Lung (tissue), 12 donors: ENCODE measurements around the gene ARPC1B. TPM values are rescaled to one million over a fixed set of nuclear protein-coding genes. Genes with fewer than 3 reads are reported as not detected.

Experiments
- ATAC-seq: fragments of 200-7000 bp; cut with Tn5 transposase; one replicate; pipeline ENCODE4 v1.9.1; 2020; ENCODE audit warnings: moderate number of reproducible peaks; ENCODE audit not compliant: insufficient read depth, low FRiP score
- DNase-seq, 3 donors: peaks; one replicate each; pipeline ENCODE4 v3.0.0-alpha.2; 2013 to 2017
- H3K27ac ChIP-seq, 2 donors: one replicate each; pipeline ENCODE4 v1.5.1; 2013; ENCODE audit warnings: mild to moderate bottlenecking in 2 of 2, moderate library complexity in 2 of 2, control low read depth in 1 of 2, inconsistent platforms in 1 of 2, low read depth in 1 of 2, low read length in 1 of 2
- H3K27me3 ChIP-seq, 3 donors: one replicate each; pipeline ENCODE4 v1.5.1; 2013; ENCODE audit warnings: low read length in 2 of 3; ENCODE audit not compliant: control insufficient read depth in 3 of 3, insufficient read depth in 3 of 3
- H3K36me3 ChIP-seq, 4 donors: one replicate each; pipeline ENCODE4 v1.5.1; 2013; ENCODE audit warnings: low read length in 4 of 4, mild to moderate bottlenecking in 1 of 4, moderate library complexity in 1 of 4; ENCODE audit not compliant: control insufficient read depth in 4 of 4, insufficient read depth in 4 of 4
- H3K4me1 ChIP-seq, 5 donors: one replicate each; pipeline ENCODE4 v1.5.1; 2013; ENCODE audit warnings: low read length in 5 of 5, mild to moderate bottlenecking in 2 of 5, moderate library complexity in 1 of 5; ENCODE audit not compliant: control insufficient read depth in 5 of 5, insufficient read depth in 5 of 5
- H3K4me3 ChIP-seq: one replicate; pipeline ENCODE4 v1.5.1; 2013; ENCODE audit warnings: mild to moderate bottlenecking, control low read depth, moderate library complexity
- H3K9ac ChIP-seq, 2 donors: one replicate each; pipeline ENCODE4 v1.5.1; 2013; ENCODE audit warnings: low read length in 2 of 2, control low read depth in 1 of 2; ENCODE audit not compliant: insufficient read depth in 1 of 2
- H3K9me3 ChIP-seq, 4 donors: one replicate each; pipeline ENCODE4 v1.5.1; 2013; ENCODE audit warnings: low read length in 3 of 4, mild to moderate bottlenecking in 1 of 4, moderate library complexity in 1 of 4; ENCODE audit not compliant: control insufficient read depth in 4 of 4, insufficient read depth in 3 of 4
- CTCF ChIP-seq: IDR thresholded peaks from 2 replicates; pipeline ENCODE4 v1.5.1; 2012; ENCODE audit warnings: mild to moderate bottlenecking; ENCODE audit errors: control extremely low read depth, extremely low read depth
- WGBS, 2 donors: extraction: QIAGEN DNeasy Blood & Tissue Kit; methylation state at CpG; one replicate each; pipeline ENCODE4 v1.1.7; 2013; 5-methylcytosine and 5-hydroxymethylcytosine counted together
- polyA plus RNA-seq, 2 donors: library from polyadenylated mRNA; stranded (reverse); fragments of 200-250 nt; gene quantifications; one replicate each; pipeline ENCODE4 v1.2.1, GENCODE V29; 2013
- total RNA-seq, 2 donors: library from RNA; depleted of rRNA in 1 of 2; stranded (reverse); fragments of >200 nt in 1 of 2; gene quantifications; one replicate each; pipeline ENCODE4 v1.2.1, GENCODE V29; 2014 to 2021
- donor health status: control.
- donor health status: control.
- donor health status: Bipolar disorder and iron deficiency.
- donor health status: healthy.
- donor health status: DM: yes; HTN: yes; CAD: no.

ARPC1B gene
- total and polyA plus RNA-seq, 4 donors = 164 to 937 (median 266) TPM

- WGBS, 2 donors = 91 to 93% methylated on average over 11 of the region's 11 CpGs
- peak overlapping the region in 1 of 2 donors; percentile 33 for H3K27ac ChIP-seq
- H3K4me1 ChIP-seq = peaks cover 0 to 8% (median 0%) of the 10 kb centered on the region in 5 donors
- ATAC-seq (no peak), DNase-seq (no peak)
- H3K27me3 ChIP-seq = no peaks in the 10 kb centered on the region
- no peaks in the 10 kb centered on the region for H3K9me3 ChIP-seq
- peaks cover 0 to 11% (median 5%) of the 10 kb centered on the region in 4 donors for H3K36me3 ChIP-seq
- no peak overlapping the region for H3K9ac ChIP-seq
- no peak for TF ChIP-seq CTCF
- no peak overlapping the region for H3K4me3 ChIP-seq
Observed at GRCh38 chr7:99371376-99371920, 3.1 kb upstream of the ARPC1B start.

- no peaks in the 10 kb centered on the region for H3K27me3 ChIP-seq
- H3K27ac ChIP-seq = peak overlapping the region; percentile 46 to 55
- H3K4me3 ChIP-seq = no peak overlapping the region
- 56 to 67% methylated on average over 21 of the region's 21 CpGs for WGBS, 2 donors
- TF ChIP-seq CTCF = no peak
- peak; percentile 65 to 72 (median 67) for DNase-seq
- ATAC-seq = peak; percentile 5
- H3K36me3 ChIP-seq = peaks cover 0 to 5% (median 0%) of the 10 kb centered on the region in 4 donors
- H3K4me1 ChIP-seq = peaks cover 0 to 8% (median 0%) of the 10 kb centered on the region in 5 donors
- no peaks in the 10 kb centered on the region for H3K9me3 ChIP-seq
- H3K9ac ChIP-seq = no peak overlapping the region
Observed at GRCh38 chr7:99372275-99373090, 2.0 kb upstream of the ARPC1B start.

- TF ChIP-seq CTCF = no peak
- ATAC-seq = no peak
- Histone ChIP-seq H3K4me1 (peaks cover 0 to 10% (median 0%) of the 10 kb centered on the region in 5 donors), H3K9me3 (no peaks in the 10 kb centered on the region), H3K9ac (no peak overlapping the region), H3K4me3 (no peak overlapping the region), H3K27me3 (no peaks in the 10 kb centered on the region), H3K36me3 (peaks cover 0 to 7% (median 0%) of the 10 kb centered on the region in 4 donors), H3K27ac (peak overlapping the region; percentile 40 to 91)
- DNase-seq = no peak
- WGBS, 2 donors = 87% methylated on average over 41 of the region's 41 CpGs
Observed at GRCh38 chr7:99373091-99374066, 1.2 kb upstream of the ARPC1B start.
